Smooth muscle cell (in vitro differentiated cells): Measurements from ENCODE around the gene YJEFN3. TPM values are rescaled to one million over a fixed set of nuclear protein-coding genes. Genes with fewer than 3 reads are reported as not detected.

Experiments used
- DNase-seq: peaks from one replicate; lab custom pipeline; 2025; ENCODE audit not compliant: unreplicated experiment; lab: John Stamatoyannopoulos, UW
- H2AFZ ChIP-seq: fragments of 200-600 bp; sonication (generic); 2 replicates; pipeline ENCODE4 v1.6.0; 2016; ENCODE audit warnings: antibody characterized with exemption, low read depth, mild to moderate bottlenecking
- H3F3A ChIP-seq: fragments of 200-600 bp; sonication (generic); 2 replicates; pipeline ENCODE4 v1.6.0; 2017; ENCODE audit warnings: antibody characterized with exemption, low read depth
- H3K27ac ChIP-seq: fragments of 200-600 bp; sonication (generic); 2 replicates; pipeline ENCODE4 v1.5.1; 2016; ENCODE audit warnings: low read depth, mild to moderate bottlenecking
- H3K27me3 ChIP-seq: fragments of 200-600 bp; sonication (generic); 2 replicates; pipeline ENCODE4 v1.6.1; 2016; ENCODE audit warnings: low read depth, mild to moderate bottlenecking
- H3K36me3 ChIP-seq: fragments of 200-600 bp; sonication (generic); 2 replicates; pipeline ENCODE4 v1.5.1; 2016; ENCODE audit warnings: low read depth
- H3K4me1 ChIP-seq: fragments of 200-600 bp; sonication (generic); 2 replicates; pipeline ENCODE4 v1.5.1; 2016; ENCODE audit warnings: low read depth
- H3K4me2 ChIP-seq: fragments of 200-600 bp; sonication (generic); 2 replicates; pipeline ENCODE4 v1.6.0; 2016; ENCODE audit warnings: mild to moderate bottlenecking
- H3K4me3 ChIP-seq: fragments of 200-600 bp; sonication (generic); 2 replicates; pipeline ENCODE4 v1.5.1; 2016; ENCODE audit warnings: mild to moderate bottlenecking
- H3K79me2 ChIP-seq: fragments of 200-600 bp; sonication (generic); 2 replicates; pipeline ENCODE4 v1.6.0; 2016; ENCODE audit warnings: low read depth, mild to moderate bottlenecking
- H3K9ac ChIP-seq: fragments of 200-600 bp; sonication (generic); 2 replicates; pipeline ENCODE4 v1.6.0; 2016; ENCODE audit warnings: low read depth
- H3K9me3 ChIP-seq: fragments of 200-600 bp; sonication (generic); replicated peaks from 2 replicates; pipeline ENCODE4 v1.5.1; 2016; ENCODE audit warnings: low read depth
- H4K20me1 ChIP-seq: fragments of 200-600 bp; sonication (generic); 2 replicates; pipeline ENCODE4 v1.6.0; 2016; ENCODE audit warnings: low read depth
- CTCF ChIP-seq: fragments of 200-600 bp; sonication (generic); IDR thresholded peaks from 2 replicates; pipeline ENCODE4 v1.5.1; 2017; ENCODE audit warnings: borderline replicate concordance, mild to moderate bottlenecking, antibody characterized with exemption; ENCODE audit not compliant: insufficient read depth, poor library complexity, severe bottlenecking
- WGBS: methylation state at CpG from one replicate; pipeline ENCODE4 v1.1.7; 2016; ENCODE audit warnings: low lambda C conversion rate; 5-methylcytosine and 5-hydroxymethylcytosine counted together
- polyA plus RNA-seq: library from polyadenylated mRNA; unstranded; fragments of >200 nt; fragmentation: Nextera tagmentation; extraction: Ambion mirVana; gene quantifications from 2 replicates; pipeline ENCODE4 v1.2.1, GENCODE V29; 2016
- total RNA-seq: library from RNA; depleted of rRNA; stranded (reverse); fragments of >200 nt; gene quantifications from 2 replicates; pipeline ENCODE4 v1.2.3, GENCODE V29; 2014

The YJEFN3 gene
- total and polyA plus RNA-seq, 2 experiments from 2014 or later: 2.2 to 5.8 TPM

GRCh38 chr19:19559931-19560330, 31.2 kb downstream of the YJEFN3 start:
- no peak for DNase-seq
- WGBS: 74% methylated on average over 4 of the region's 4 CpGs

GRCh38 chr19:19561946-19562664, 33.4 kb downstream of the YJEFN3 start:
- H3K79me2 ChIP-seq: no peaks in the 10 kb centered on the region
- H3K4me3 ChIP-seq: no peak overlapping the region
- H3K4me1 ChIP-seq: no peaks in the 10 kb centered on the region
- DNase-seq: no peak
- H2AFZ ChIP-seq: no peak overlapping the region
- H3K36me3 ChIP-seq: no peaks in the 10 kb centered on the region
- no peaks in the 10 kb centered on the region for H3F3A ChIP-seq
- H3K4me2 ChIP-seq: no peak overlapping the region
- WGBS: 95% methylated on average over 26 of the region's 26 CpGs
- H3K27me3 ChIP-seq: no peaks in the 10 kb centered on the region
- H3K9ac ChIP-seq: no peak overlapping the region
- H3K27ac ChIP-seq: no peak overlapping the region
- no peak for TF ChIP-seq CTCF
- no peaks in the 10 kb centered on the region for H4K20me1 ChIP-seq
- H3K9me3 ChIP-seq: no peaks in the 10 kb centered on the region

More at GRCh38 chr19:19559931-19560330, 31.2 kb downstream of the YJEFN3 start:
- no peak overlapping the region for H3K9ac ChIP-seq
- H3K27ac ChIP-seq: no peak overlapping the region
- H3K36me3 ChIP-seq: no peaks in the 10 kb centered on the region
- no peaks in the 10 kb centered on the region for H3F3A ChIP-seq
- H3K4me3 ChIP-seq: no peak overlapping the region
- H2AFZ ChIP-seq: no peak overlapping the region
- no peaks in the 10 kb centered on the region for H3K4me1 ChIP-seq
- no peak overlapping the region for H3K4me2 ChIP-seq
- H3K27me3 ChIP-seq: no peaks in the 10 kb centered on the region
- no peaks in the 10 kb centered on the region for H4K20me1 ChIP-seq
- H3K9me3 ChIP-seq: no peaks in the 10 kb centered on the region
- no peak for TF ChIP-seq CTCF
- H3K79me2 ChIP-seq: no peaks in the 10 kb centered on the region

- 93% methylated on average over 17 of the region's 17 CpGs for WGBS
- H2AFZ ChIP-seq: no peak overlapping the region
- H3K27me3 ChIP-seq: no peaks in the 10 kb centered on the region
- H3K27ac ChIP-seq: no peak overlapping the region
- H3K4me1 ChIP-seq: no peaks in the 10 kb centered on the region
- H3K4me3 ChIP-seq: no peak overlapping the region
- no peaks in the 10 kb centered on the region for H3F3A ChIP-seq
- H3K79me2 ChIP-seq: no peaks in the 10 kb centered on the region
- no peaks in the 10 kb centered on the region for H4K20me1 ChIP-seq
- H3K36me3 ChIP-seq: no peaks in the 10 kb centered on the region
- no peak overlapping the region for H3K4me2 ChIP-seq
- no peak for TF ChIP-seq CTCF
- no peak for DNase-seq
- H3K9me3 ChIP-seq: no peaks in the 10 kb centered on the region
- H3K9ac ChIP-seq: no peak overlapping the region
Observed at GRCh38 chr19:19562665-19563347, 34.1 kb downstream of the YJEFN3 start.
